ENCODE results near the gene E2F6.

Gene E2F6

DNA sequence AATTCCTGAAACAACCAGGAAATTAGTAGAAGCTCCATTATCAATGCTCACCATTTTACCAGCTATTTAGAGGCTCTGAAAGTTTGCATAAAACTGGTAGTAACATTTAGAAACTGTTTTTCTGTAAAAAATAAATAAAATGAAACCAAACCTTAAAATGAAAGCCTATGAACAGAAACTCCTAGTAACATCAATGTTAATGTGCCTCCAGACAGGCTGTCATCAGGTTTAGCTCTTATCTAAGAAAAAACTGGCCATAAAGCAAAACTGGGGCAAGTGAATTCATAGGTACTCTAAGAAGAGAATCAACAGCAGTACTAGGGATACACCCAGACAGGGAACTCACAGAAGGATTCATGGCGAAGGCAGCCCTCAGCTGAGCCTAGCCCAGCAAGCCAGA lies 8.0 kb downstream of the E2F6 start:
- no peak for DNase-seq (ENCODE audit: low read depth)

DNA sequence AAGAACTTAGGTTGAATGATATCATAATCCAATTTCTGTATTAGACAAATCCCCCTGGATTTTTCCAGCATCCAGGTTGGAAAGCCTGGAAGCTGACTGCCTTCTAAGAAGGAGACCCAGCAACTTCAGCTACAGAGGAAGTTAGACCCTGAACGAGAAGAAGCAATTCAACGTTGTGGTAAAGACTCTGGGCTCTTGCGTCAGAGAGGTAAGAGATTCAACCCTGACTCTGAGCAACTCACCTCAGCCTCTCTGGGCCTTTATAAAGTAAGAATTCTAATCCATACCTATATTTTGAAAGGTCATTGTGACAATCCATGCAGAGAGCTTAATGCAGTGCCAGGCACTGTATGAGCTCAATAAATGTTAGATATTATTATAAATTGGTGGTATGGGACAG lies 9.7 kb downstream of the E2F6 start:
- DNase-seq (ENCODE audit: low read depth), result no peak

DNA sequence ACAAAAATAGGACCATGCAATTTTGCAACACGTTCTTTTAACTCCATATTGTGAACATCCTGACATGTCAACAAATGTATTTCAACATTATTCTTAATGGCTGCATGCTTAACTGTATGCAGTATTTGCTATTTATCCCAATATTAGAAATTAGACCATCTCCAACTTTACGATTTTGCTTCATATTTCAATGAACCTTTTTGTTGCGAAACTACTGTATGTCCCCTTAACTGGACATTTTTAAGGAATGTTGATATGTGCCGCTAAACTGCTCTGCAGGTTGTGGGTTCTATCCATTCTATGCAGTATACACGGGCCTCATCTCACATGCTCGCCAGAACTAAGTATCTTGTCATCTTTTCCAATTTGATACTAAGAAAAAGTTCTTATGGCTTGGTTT lies 11.1 kb downstream of the E2F6 start:
- DNase-seq (ENCODE audit: low read depth), result no peak

DNA sequence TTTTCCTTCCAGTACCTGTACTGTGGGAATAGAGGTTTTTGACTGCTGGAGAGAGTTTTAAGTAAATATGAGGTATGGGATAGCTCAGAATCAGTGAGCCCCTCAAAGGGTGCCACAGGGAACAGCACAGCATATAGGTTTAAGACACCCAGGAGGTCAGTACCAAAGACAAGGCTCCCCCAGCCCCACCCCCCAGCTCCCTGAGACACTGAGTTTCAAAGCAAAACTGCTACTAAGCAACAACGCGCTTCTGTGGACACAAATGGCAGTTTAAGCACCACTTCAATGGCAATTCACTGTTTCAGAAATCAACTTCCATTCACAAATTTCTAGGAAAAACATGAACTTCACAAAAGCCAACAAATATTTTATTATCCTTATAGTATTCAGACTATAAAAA lies 15.2 kb downstream of the E2F6 start:
- no peak for DNase-seq (ENCODE audit: low read depth)

DNA sequence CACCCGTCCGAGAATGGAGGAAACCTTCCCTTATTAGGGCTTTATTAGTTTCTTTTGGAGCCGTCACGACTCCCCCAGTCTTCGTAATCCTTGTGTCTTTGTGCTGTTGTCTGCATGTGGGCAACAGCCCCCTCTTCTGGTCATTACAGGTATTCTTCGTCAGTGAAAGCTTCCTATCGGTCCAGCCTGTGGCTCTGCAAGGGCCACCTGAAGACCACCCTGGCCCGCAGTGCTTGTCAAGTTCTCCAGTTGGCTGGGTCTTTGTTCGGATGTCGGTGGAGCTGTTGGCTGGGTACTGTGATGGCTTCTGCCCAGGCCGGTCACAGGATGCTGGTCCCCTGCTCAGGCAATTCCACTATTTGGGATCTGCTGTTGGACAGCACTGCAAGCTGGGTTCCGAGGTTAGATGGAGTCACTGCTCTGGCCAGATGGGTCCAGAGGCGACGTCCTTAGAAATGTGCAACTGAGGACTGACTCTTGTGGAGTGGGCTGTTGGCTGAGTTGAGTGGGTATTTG lies 19.2 kb downstream of the E2F6 start:
- no peak for DNase-seq (ENCODE audit: low read depth)

DNA sequence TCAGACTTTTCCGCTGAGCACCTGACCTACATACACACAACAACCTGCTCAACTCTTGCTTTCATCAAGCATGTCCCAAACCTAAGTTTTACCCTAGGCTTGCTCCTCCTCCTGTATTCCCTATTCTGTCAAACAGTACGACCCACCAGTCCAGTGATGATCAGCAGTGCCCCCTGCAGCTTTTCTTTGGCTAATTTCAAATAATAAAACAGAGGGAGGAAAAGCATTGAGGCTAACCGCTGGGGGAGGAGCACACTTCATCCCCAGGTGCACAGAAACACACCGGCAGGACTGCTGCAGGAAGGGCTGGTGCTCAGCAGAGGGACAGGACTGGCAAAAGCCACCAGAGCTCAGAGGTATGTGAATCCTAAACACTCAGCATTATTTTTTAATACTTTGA lies 21.2 kb downstream of the E2F6 start:
- no peak for DNase-seq (ENCODE audit: low read depth)

DNA sequence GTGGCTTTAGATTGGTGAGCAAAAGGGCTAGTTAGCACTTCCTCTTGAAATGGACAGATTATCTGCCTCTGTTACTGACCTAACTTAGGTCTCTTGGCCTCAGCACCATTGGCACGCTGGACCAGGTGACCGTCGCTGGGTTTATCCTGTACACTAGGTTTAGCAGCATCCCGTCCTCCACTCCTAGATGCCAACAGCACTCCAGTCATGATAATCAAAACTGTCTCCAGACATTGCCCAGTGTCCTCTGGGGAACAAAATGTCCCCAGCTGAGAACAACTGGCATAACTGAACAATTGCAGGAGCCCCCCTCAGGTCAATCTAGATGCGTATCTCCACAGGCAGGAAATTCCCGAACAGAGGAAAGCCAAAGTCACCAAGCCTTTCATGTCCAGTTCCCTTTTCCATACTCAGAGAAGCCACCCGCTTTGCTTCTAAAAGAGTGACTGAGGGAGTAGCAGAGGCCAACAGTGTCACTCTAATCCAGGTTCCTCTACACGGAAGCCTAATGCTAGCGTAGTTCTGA lies 27.3 kb downstream of the E2F6 start:
- no peak for DNase-seq (ENCODE audit: low read depth)

DNA sequence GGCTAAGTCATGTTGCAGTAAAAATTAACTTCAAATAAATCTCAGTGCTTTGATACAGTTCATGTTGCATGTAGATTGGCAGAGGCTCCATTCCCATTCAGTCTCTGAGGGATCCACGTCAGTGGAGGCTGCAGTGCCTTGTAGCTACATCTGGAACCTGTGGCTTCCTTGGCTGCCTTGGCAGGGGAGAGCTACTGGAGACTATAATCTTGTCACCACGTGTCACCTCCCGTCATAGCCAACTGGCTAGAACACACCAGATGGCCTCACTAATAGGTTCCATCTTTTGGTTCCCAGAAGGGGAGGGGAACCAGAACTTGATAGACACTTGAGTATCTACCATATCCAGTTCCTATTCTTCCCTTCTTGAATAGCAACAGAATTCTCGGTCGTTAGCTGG lies 28.4 kb downstream of the E2F6 start:
- DNase-seq (ENCODE audit: low read depth), result no peak

DNA sequence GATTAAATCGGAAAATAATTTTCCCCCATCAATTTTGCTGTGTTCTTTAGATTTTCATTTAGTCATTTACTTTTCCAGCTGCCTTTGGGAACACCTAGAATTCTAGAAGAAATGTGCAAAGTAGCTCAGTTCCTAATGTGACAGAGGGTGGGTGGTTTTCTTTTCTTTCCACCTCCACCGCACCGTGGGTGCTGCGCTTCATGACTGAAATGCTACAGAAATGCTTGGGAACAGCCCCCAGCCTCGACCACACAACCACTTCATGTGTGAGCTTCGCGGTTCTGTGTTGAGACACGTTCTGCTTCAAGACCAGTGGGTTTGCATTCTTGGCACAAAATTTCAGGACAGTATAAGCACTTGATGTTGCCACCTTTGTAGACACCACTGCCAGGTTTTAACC lies 30.9 kb downstream of the E2F6 start:
- DNase-seq (ENCODE audit: low read depth), result no peak

DNA sequence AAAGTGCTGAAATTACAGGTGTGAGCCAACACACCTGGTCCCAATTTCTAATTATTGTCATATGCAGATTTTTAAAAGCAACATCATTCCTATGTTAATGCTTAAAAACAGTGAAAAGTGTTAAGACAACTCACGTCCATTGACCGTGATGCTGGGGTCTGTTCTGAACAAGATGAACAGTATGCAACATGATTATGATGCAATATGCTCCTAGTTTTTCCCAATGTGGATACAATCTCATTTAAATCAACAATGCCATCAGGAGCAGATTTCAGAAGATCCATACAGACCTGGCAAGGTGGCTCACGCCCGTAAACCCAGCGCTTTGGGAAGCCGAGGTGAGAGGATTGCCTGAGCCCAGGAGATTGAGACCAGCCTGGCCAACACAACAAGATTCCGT lies 31.5 kb downstream of the E2F6 start:
- no peak for DNase-seq (ENCODE audit: low read depth)

DNA sequence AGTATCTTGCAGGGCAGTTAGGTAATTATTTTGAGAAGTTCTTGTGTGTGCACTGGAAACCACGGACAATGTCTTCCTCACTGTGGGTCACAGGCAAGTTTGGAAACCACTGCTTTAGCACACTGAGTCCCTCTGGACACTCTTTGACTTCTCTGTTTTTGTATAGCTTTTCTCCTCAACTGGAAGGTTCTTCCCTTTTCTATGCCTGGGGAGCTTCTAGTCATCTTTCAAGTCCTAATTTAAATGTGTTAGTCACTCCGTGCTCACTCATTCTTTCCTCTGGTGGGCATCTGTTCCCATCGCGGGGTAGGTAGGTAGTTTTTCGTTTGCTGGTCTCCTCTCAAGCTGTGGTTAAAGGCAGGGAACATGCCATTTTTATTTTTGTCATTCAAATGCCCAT lies 32.1 kb downstream of the E2F6 start:
- DNase-seq (ENCODE audit: low read depth), result no peak

DNA sequence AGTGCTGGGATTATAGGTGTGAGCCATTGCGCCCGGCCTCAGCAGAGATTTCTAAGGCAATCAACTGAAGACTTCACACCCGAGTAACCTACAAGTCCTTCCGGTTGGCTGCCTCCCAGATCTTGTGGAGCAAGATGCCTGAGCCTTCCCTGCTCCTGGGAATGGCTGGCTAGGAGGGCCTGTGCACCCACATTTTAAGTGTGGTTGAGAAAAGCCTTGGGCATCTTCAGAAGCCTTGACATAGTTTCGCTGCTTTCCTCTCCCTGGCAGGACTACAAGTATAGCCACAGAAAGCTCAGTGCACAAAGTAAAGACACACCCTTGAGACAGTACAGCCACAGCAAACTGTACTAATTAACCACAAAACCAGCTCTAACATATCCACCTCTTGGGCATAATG lies 35.2 kb downstream of the E2F6 start:
- no peak for DNase-seq (ENCODE audit: low read depth)

DNA sequence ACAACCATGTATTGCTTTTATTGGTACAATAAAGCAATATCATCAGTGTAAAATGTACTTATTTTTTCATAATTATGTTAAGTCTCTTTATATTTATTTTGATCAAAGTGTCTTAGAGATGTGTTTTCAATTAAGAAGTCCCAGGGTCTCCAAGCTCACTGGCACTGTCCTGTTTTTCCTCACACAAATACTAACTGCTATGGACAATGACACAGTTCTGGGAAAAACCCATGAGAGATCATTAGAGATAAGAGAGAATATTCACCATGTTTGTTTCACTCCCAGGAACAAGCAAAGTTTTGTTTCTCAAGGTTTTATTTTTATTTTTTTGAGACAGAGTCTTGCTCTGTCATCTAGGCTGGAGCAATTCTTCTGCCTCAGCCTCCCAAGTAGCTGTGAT lies 38.7 kb downstream of the E2F6 start:
- DNase-seq (ENCODE audit: low read depth), result no peak

DNA sequence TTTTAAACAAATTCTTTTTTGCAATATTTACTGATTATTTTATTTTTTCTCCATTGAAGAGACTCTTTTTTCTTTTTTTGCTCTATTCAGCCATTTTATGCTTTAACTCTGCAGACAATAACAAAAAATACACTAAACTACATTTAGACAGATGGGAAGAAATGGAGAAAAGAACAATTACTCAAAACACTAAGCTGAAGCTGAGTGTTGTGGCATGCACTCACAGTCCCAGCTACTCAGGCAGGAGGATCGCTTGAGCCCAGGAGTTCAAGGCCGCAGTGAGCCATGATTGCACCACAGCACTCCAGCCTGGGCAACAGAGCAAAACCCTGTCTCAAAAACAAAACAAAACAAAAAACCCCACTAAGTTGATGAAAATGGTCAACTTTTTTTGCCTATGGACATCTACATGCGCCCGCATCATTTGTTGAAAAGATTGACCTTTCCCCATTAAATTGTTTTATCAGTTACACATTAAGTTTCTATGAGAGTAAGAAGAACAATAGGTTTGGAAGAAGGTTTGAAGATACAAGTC lies 43.0 kb downstream of the E2F6 start:
- no peak for DNase-seq (ENCODE audit: low read depth)

DNA sequence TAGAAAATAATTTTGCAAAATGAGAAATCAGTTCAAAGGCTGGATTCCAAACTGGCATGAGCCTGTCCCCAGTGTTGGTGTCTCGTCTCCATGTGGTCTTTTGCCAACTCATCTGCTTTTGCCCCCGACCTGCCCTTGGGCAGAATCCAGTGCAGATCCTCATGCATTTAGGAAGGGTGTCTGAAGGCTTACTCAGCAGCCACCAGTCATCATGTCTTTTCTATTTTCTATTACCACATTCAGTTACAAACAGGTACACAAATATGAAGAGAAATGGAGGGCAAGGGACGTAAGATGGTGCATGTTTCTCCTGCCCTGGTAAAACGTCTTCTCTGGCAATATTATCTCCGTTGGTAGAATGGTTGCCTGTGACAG lies 43.5 kb downstream of the E2F6 start:
- DNase-seq (ENCODE audit: low read depth), result no peak

DNA sequence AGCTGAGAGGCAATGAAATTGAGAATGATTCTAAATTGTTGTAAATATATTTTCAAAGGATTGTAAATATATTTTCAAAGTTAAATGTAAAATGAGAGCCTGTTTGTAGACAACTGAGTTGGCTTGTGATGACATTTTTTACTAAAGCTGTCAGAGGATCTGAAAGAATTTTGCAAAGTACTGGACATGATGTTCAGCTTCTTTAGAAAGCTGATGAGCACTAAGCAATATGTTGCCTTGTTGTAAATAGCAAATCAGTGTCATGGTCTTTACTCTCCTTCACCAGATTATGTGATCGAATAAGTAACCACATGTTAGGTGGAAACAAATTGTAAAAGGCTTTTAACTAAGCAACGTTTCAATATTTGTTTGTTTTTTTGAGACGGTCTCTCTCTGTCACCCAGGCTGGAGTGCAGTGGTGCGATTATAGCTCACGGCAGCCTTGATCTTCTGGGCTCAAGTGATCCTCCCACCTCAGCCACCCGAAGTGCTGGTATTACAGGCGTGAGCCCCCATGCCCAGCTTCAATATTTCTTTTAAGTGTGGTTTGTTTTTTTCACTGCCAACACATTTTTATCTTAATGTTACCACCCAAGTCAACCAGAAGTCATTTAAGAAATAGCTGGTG lies 44.0 kb downstream of the E2F6 start:
- no peak for DNase-seq (ENCODE audit: low read depth)

DNA sequence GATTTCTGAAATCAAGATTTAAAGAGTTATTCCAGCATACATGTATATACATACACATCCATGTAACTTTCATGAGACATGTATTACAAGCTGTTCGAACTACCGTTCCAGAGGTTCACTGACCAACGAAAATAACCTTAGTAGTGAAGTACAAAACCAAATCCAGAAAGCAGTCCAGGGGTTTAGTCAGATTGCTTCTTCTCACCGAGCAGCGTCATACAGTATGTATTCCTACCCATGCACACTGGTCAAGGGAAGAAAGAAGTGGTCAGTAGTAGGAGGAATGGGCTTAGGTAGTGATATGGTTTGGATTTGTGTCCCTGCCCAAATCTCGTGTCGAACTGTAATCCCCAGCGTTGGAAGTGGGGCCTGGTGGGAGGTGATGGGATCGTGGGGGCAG lies 45.3 kb downstream of the E2F6 start:
- DNase-seq (ENCODE audit: low read depth), result no peak

DNA sequence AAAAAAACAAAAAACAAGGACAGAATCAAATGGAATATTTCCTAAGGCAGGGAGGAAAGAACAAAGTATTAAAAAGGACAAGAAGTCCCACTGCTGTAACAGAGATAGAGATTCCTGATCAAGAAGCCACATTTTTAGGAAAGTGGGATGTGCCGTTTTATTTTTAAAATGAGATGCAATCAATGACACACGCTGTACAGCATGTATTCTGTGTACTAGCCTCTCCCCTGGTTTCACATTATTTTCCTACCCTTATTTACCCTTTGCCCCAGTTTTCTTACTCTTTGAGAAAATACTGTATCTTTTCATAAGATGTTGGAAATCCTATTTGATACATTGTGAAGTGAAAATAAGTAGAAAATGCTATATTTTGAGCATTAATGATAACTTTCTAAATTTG lies 45.8 kb downstream of the E2F6 start:
- DNase-seq (ENCODE audit: low read depth), result no peak

DNA sequence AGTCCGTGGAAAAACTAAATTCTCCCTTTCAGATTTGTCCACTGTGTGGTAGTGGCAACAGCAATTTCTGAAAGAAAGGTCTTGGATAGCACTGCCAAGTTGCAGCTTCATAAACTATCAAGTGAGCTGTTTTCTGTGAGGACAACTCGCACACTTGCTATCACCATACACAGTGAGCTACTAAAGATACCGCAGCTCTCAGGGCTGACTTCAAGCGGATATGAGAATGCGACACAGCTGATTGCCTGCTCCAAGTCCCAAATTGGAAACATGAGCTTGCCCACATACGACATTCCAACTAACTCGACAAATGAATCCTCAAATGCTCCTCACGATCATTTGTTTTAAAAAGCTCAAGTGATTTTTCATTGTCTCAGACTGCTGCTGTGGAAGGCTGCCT lies 46.2 kb downstream of the E2F6 start:
- DNase-seq (ENCODE audit: low read depth), result no peak

DNA sequence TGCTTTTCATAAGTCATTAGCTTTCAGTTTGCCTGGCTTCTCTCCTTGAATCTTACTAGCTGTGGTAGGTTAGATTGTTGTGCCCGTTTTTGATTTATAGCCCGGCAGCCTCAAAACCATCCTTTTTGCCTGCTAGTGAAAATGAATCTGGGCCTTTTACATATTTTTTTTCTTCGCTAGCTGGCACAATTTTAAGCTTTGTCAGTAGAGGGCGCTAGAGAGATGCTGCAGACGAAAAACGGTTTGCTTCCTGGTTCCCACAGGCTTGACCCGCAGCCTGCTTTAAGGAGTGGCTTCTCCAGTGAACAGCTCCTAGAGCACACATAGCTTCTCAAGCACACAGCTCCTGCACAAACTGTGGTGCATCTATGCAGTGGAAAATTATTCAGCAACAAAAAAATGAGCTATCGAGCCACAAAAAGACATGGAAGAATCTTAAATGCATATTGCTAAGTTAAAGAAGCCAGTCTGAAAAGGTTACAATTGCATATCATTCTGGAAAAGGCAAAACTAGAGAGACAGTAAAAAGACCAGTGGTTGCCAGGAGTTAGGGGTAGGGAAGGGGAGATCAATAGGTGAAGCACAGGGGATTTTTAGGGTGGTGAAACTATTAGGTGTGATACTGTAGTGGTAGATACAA lies 47.9 kb downstream of the E2F6 start:
- DNase-seq (ENCODE audit: low read depth), result no peak

DNA sequence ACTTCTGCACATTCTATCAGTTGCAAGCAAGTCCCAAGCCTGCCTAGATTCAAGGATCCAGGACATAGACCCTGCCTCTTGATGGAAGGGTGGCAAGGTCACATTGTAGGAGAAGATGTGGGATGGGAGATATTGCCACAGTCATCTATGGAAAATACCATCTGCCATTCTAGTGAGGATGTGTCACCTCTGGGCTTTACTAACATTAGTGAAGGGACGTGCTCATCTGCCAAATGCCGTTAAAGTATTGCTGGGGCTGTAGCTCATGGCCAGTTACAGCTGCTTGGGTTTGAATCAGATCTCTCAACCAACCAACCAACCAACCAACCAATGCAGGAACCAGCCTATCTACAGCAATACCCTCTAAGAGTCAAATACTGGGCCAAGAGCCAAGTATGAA lies 49.0 kb downstream of the E2F6 start:
- DNase-seq (ENCODE audit: low read depth), result no peak

DNA sequence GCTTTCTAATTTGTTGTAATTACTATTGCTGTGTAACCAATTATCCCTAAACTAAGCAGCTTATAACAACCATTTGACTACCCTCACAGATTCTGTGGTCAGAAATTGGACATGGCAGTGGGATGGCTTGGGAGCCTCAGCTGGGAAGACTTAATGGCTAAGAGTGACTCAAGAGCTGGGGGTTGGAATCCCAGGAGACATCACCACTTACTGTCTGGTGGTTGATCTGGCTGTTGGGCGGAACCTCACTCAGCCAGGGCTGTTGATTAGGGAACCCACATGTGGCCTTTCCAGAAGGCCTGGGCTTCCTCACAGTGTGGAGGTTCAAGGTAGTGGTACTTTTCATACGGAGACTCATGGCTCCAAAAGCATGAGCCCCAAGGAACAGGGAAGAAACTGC lies 49.8 kb downstream of the E2F6 start:
- DNase-seq (ENCODE audit: low read depth), result no peak

DNA sequence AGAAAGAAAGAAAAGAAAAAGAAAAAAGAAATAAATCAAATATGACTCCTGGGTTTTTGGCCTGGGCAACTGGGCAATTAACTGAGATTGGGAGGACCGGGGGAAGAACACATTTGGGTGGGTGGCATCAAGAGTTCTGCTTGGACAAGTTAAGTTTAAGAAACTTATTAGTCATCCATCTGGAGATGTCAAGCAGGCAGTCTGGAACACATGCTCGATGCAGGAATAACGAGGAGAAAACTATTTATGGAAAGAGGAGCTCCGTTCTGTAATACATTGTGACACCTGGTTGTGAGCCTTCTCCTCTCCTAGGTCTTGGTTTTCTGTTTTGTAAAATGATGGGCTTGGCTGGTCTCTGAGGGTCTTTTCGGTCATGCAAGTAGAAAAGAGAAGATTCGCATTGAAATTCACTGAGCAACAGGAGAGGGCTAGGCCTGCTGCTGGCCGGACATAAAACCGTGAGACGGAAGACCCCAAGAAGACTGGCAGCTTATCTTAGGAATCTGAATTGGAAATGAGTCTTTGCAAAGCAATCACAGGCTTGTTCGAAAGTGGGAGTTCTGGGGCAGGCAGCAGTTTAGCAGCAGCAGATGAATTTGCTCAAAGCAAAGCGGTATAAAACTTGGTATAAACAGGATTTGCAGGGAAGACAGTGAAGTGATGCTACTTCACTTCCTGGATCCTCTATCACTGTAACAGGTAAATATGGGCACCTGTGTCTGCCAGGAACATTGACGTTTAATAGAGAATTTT lies 51.4 kb downstream of the E2F6 start:
- no peak for DNase-seq (ENCODE audit: low read depth)
